IMR-90 (cell line): Measurements from ENCODE around the gene CLIC4. TPM values are rescaled to one million over a fixed set of nuclear protein-coding genes. Genes with fewer than 3 reads are reported as not detected.

Experiments used
- ATAC-seq: fragments of 200-7000 bp; cut with Tn5 transposase; 2 replicates; pipeline ENCODE4 v1.9.1; 2020; ENCODE audit warnings: low read depth, mild to moderate bottlenecking, moderate library complexity
- BruUV-seq: library from RNA; stranded (reverse); fragments of 400-500 nt; replicated peaks from 2 replicates; lab custom pipeline; 2021; lab: Mats Ljungman, UMichigan
- CTCF ChIA-PET: fragments of 300-600 bp; formaldehyde crosslinking; extraction: SDS; loops from one replicate; lab custom pipeline; 2021; ENCODE audit warnings: antibody characterized with exemption; lab: Yijun Ruan, JAX
- POLR2A ChIA-PET: fragments of 300-600 bp; sonication (Branson Sonifier 250); formaldehyde crosslinking; loops from one replicate; lab custom pipeline; 2022; ENCODE audit warnings: antibody characterized with exemption; ENCODE audit not compliant: unreplicated experiment; lab: Charles Lee
- DNase-seq: peaks from one replicate; pipeline ENCODE4 v3.0.0; 2013
- H2AFZ ChIP-seq: replicated peaks from 2 replicates; pipeline ENCODE3; 2013; ENCODE audit warnings: low read length, mild to moderate bottlenecking; ENCODE audit not compliant: poor library complexity
- H2AK5ac ChIP-seq: 2 replicates; pipeline ENCODE4 v1.6.1; 2013; ENCODE audit warnings: low read depth, low read length, inconsistent platforms
- H2AK9ac ChIP-seq: replicated peaks from 2 replicates; pipeline ENCODE3; 2013; ENCODE audit warnings: mild to moderate bottlenecking, low read depth, low read length, moderate library complexity; ENCODE audit not compliant: poor library complexity
- H2BK120ac ChIP-seq: 2 replicates; pipeline ENCODE4 v1.6.1; 2013; ENCODE audit warnings: low read depth, low read length, inconsistent platforms
- H2BK15ac ChIP-seq: 3 replicates; pipeline ENCODE4 v1.6.1; 2013; ENCODE audit warnings: low read depth, low read length, inconsistent platforms
- H2BK20ac ChIP-seq: 2 replicates; pipeline ENCODE4 v1.6.1; 2013; ENCODE audit warnings: low read depth, mild to moderate bottlenecking, inconsistent platforms, low read length, moderate library complexity
- H2BK5ac ChIP-seq: 2 replicates; pipeline ENCODE4 v1.6.1; 2013; ENCODE audit warnings: mild to moderate bottlenecking, low read depth, low read length, inconsistent platforms; ENCODE audit not compliant: poor library complexity, severe bottlenecking
- H3K14ac ChIP-seq: replicated peaks from 2 replicates; pipeline ENCODE4 v1.6.1; 2013; ENCODE audit warnings: low read depth, low read length, inconsistent platforms
- H3K18ac ChIP-seq: 2 replicates; pipeline ENCODE4 v1.6.1; 2013; ENCODE audit warnings: low read depth, low read length, control low read depth
- H3K23ac ChIP-seq: 2 replicates; pipeline ENCODE4 v1.6.1; 2013; ENCODE audit warnings: low read depth, low read length, inconsistent platforms
- H3K27ac ChIP-seq: 2 replicates; pipeline ENCODE4 v1.5.1; 2013; ENCODE audit warnings: mild to moderate bottlenecking, control low read depth, low read length; ENCODE audit not compliant: insufficient read depth
- H3K27me3 ChIP-seq: 2 replicates; pipeline ENCODE4 v1.6.1; 2013; ENCODE audit warnings: low read length; ENCODE audit not compliant: control insufficient read depth, insufficient read depth
- H3K36me3 ChIP-seq: 2 replicates; pipeline ENCODE4 v1.6.1; 2013; ENCODE audit warnings: low read length, mixed read lengths; ENCODE audit not compliant: control insufficient read depth, insufficient read depth
- H3K4ac ChIP-seq: 2 replicates; pipeline ENCODE4 v1.6.1; 2013; ENCODE audit warnings: low read depth, low read length, inconsistent platforms
- H3K4me1 ChIP-seq: 2 replicates; pipeline ENCODE4 v1.6.1; 2013; ENCODE audit warnings: low read length, mixed read lengths; ENCODE audit not compliant: control insufficient read depth, insufficient read depth
- H3K4me2 ChIP-seq: 2 replicates; pipeline ENCODE4 v1.6.1; 2013; ENCODE audit warnings: low read depth, mild to moderate bottlenecking, control low read depth, low read length, moderate library complexity
- H3K4me3 ChIP-seq: 2 replicates; pipeline ENCODE4 v1.5.1; 2013; ENCODE audit warnings: low read depth, mild to moderate bottlenecking, control low read depth, low read length, moderate library complexity; ENCODE audit not compliant: insufficient read depth
- H3K56ac ChIP-seq: 2 replicates; pipeline ENCODE4 v1.6.1; 2013; ENCODE audit warnings: low read length, inconsistent platforms; ENCODE audit not compliant: insufficient read depth; ENCODE audit errors: extremely low read depth
- H3K79me1 ChIP-seq, 2 experiments: 2 replicates each; pipeline ENCODE4 v1.6.1; 2013; ENCODE audit warnings: low read length in 2 of 2, inconsistent platforms in 1 of 2, low read depth in 1 of 2
- H3K9ac ChIP-seq: 2 replicates; pipeline ENCODE4 v1.6.1; 2013; ENCODE audit warnings: low read depth, low read length, control low read depth
- H3K9me1 ChIP-seq: 2 replicates; pipeline ENCODE4 v1.6.1; 2013; ENCODE audit warnings: low read length, inconsistent platforms; ENCODE audit not compliant: insufficient read depth
- H3K9me3 ChIP-seq: 2 replicates; pipeline ENCODE4 v1.6.1; 2013; ENCODE audit warnings: low read length; ENCODE audit not compliant: control insufficient read depth, insufficient read depth
- H4K20me1 ChIP-seq: 2 replicates; pipeline ENCODE4 v1.6.1; 2013; ENCODE audit warnings: low read length, inconsistent platforms; ENCODE audit not compliant: insufficient read depth
- H4K5ac ChIP-seq: 2 replicates; pipeline ENCODE4 v1.6.1; 2013; ENCODE audit warnings: mild to moderate bottlenecking, low read depth, low read length, control low read depth
- H4K8ac ChIP-seq, 2 experiments: 2 replicates each; pipeline ENCODE4 v1.6.1; 2013; ENCODE audit warnings: low read depth in 2 of 2, low read length in 2 of 2, control low read depth in 1 of 2, inconsistent platforms in 1 of 2
- H4K91ac ChIP-seq: 2 replicates; pipeline ENCODE4 v1.6.1; 2013; ENCODE audit warnings: low read depth, low read length, inconsistent platforms; ENCODE audit not compliant: insufficient read depth
- BHLHE40 ChIP-seq: fragments of 150-350 bp; IDR thresholded peaks from 2 replicates; pipeline ENCODE4 v1.6.1; 2016; ENCODE audit warnings: mild to moderate bottlenecking, low read depth, low read length
- CEBPB ChIP-seq: IDR thresholded peaks from 2 replicates; pipeline ENCODE4 v1.6.1; 2012; ENCODE audit warnings: low read depth, low read length, improper control_type of control experiment
- CHD1 ChIP-seq: IDR thresholded peaks from 2 replicates; pipeline ENCODE4 v1.6.1; 2012; ENCODE audit warnings: low read depth, low read length, improper control_type of control experiment
- CTCF ChIP-seq: conservative IDR thresholded peaks from 2 replicates; pipeline ENCODE4 v1.5.1; 2012; ENCODE audit warnings: mild to moderate bottlenecking, low read depth, low read length, improper control_type of control experiment
- ELK1 ChIP-seq: fragments of 150-350 bp; IDR thresholded peaks from 2 replicates; pipeline ENCODE4 v1.6.1; 2016; ENCODE audit warnings: low read depth, mild to moderate bottlenecking, low read length, moderate library complexity, borderline replicate concordance
- FOS ChIP-seq: fragments of 150-350 bp; IDR thresholded peaks from 2 replicates; pipeline ENCODE4 v1.6.1; 2016; ENCODE audit warnings: low read depth, low read length
- MAFK ChIP-seq: IDR thresholded peaks from 2 replicates; pipeline ENCODE4 v1.6.1; 2012; ENCODE audit warnings: low read depth, low read length, improper control_type of control experiment
- MAZ ChIP-seq: IDR thresholded peaks from 2 replicates; pipeline ENCODE4 v1.6.1; 2012; ENCODE audit warnings: low read depth, mild to moderate bottlenecking, low read length, improper control_type of control experiment, moderate library complexity, borderline replicate concordance
- MXI1 ChIP-seq: IDR thresholded peaks from 2 replicates; pipeline ENCODE4 v1.6.1; 2012; ENCODE audit warnings: low read depth, mild to moderate bottlenecking, low read length, moderate library complexity, borderline replicate concordance
- NFE2L2 ChIP-seq: fragments of 150-350 bp; IDR thresholded peaks from 2 replicates; pipeline ENCODE4 v1.6.1; 2016; ENCODE audit warnings: low read depth, mild to moderate bottlenecking, low read length
- POLR2A ChIP-seq: IDR thresholded peaks from 2 replicates; pipeline ENCODE4 v1.6.1; 2012; ENCODE audit warnings: mild to moderate bottlenecking, low read depth, low read length
- RAD21 ChIP-seq: IDR thresholded peaks from 2 replicates; pipeline ENCODE4 v1.6.1; 2012; ENCODE audit warnings: low read length, improper control_type of control experiment
- RCOR1 ChIP-seq: IDR thresholded peaks from 2 replicates; pipeline ENCODE4 v1.6.1; 2012; ENCODE audit warnings: mild to moderate bottlenecking, low read length, improper control_type of control experiment; ENCODE audit not compliant: insufficient replicate concordance
- RFX5 ChIP-seq: IDR thresholded peaks from 2 replicates; pipeline ENCODE4 v1.8.0; 2012; ENCODE audit warnings: low read depth, mild to moderate bottlenecking, low read length, moderate library complexity
- SMC3 ChIP-seq: fragments of 150-350 bp; IDR thresholded peaks from 2 replicates; pipeline ENCODE4 v1.6.1; 2016; ENCODE audit warnings: low read depth, mild to moderate bottlenecking, antibody characterized with exemption, low read length, moderate library complexity
- USF2 ChIP-seq: fragments of 150-350 bp; IDR thresholded peaks from 2 replicates; pipeline ENCODE4 v1.6.1; 2017; ENCODE audit warnings: mild to moderate bottlenecking, antibody characterized with exemption, low read length, low read depth
- WGBS, 2 experiments: methylation state at CpG; one replicate each; pipeline versions ENCODE4 v1.1.5 to v1.1.7; 2013; ENCODE audit warnings: missing lambda C conversion rate in 2 of 2; ENCODE audit not compliant: insufficient read length in 1 of 2; ENCODE audit errors: extremely low coverage in 2 of 2; 5-methylcytosine and 5-hydroxymethylcytosine counted together
- dilution Hi-C: fragments of 300-500 bp; cut with HindIII; formaldehyde crosslinking; loops from one replicate; pipeline ENCODE4 v1.14.3; 2018; ENCODE audit warnings: low sequenced_read_pairs; ENCODE audit not compliant: unreplicated experiment
- in situ Hi-C: fragments of 300-500 bp; cut with MboI; formaldehyde crosslinking; loops from 3 replicates; pipeline ENCODE4 v1.14.3; 2019; ENCODE audit warnings: low sequenced_read_pairs, inconsistent platforms, mixed read lengths
- intact Hi-C: fragments of 100-400 bp; cut with micrococcal nuclease; formaldehyde crosslinking; loops from 2 replicates; pipeline ENCODE4 v1.10.0; 2022
- polyA plus RNA-seq, 3 experiments: library from polyadenylated mRNA; depleted of rRNA; stranded (reverse); fragments of >200 nt; gene quantifications; 2 replicates each; pipeline ENCODE4 v1.2.3, GENCODE V29; 2012; ENCODE audit warnings: low replicate concordance in 1 of 3
- total RNA-seq: library from RNA; depleted of rRNA; stranded (reverse); fragments of >200 nt; gene quantifications from 2 replicates; pipeline ENCODE4 v1.2.3, GENCODE V29; 2012

The CLIC4 gene
- total and polyA plus RNA-seq, 2 of the 4 experiments (the other 2 are of a cell fraction): 242 to 392 TPM

- Histone ChIP-seq H2BK5ac (peak overlapping the region; percentile 63), H3K4me1 (peaks cover 7% of the 10 kb centered on the region), H2BK120ac (no peak overlapping the region), H3K18ac (peak overlapping the region; percentile 20; the same call in 1 of the 2 replicates), H2AFZ (no peak overlapping the region), H4K91ac (no peak overlapping the region), H2BK20ac (no peak overlapping the region), H2BK15ac (no peak overlapping the region), H3K4me2 (no peak overlapping the region), H3K79me1 (peaks cover 0 to 42% of the 10 kb centered on the region in 2 experiments; a peak in 2 of 4 replicates), H2AK5ac (no peak overlapping the region), H3K9me1 (peaks cover 19% of the 10 kb centered on the region), H4K5ac (no peak overlapping the region), H3K27me3 (no peaks in the 10 kb centered on the region), H3K4me3 (no peak overlapping the region), H4K8ac (peak overlapping the region in 1 of 2 experiments; percentile 39; a peak in 1 of 4 replicates), H3K14ac (no peak overlapping the region; the same call in 1 of the 2 replicates), H4K20me1 (peaks cover 78% of the 10 kb centered on the region), H2AK9ac (no peak overlapping the region), H3K9me3 (no peaks in the 10 kb centered on the region), H3K56ac (no peak overlapping the region), H3K27ac (peak overlapping the region; percentile 40; the same call in 1 of the 2 replicates), H3K23ac (peak overlapping the region; percentile 75; the same call in 1 of the 2 replicates), H3K36me3 (peaks cover 4% of the 10 kb centered on the region), H3K4ac (0 out of 2 replicates have a peak overlapping the region, but pooled peaks have one; percentile 7), H3K9ac (no peak overlapping the region)
- in situ Hi-C loops (no loop called here), intact Hi-C loops (no loop called here), dilution Hi-C loops (no loop called here)
- ChIA-PET POLR2A (no interaction called here), CTCF (no interaction called here)
- DNase-seq: no peak
- no peak for ATAC-seq
- BruUV-seq: no TSS peak
- TF ChIP-seq NFE2L2 (no peak), CEBPB (no peak), CTCF (no peak), RFX5 (no peak), POLR2A (no peak), SMC3 (no peak), RAD21 (no peak), FOS (no peak), MAZ (no peak), MXI1 (no peak), BHLHE40 (no peak), RCOR1 (no peak), MAFK (no peak), USF2 (no peak), CHD1 (no peak), ELK1 (no peak)
- WGBS, 2 experiments: no CpG with 5 or more reads among the region's 3 CpGs
Observed at GRCh38 chr1:24775916-24776315, 30.7 kb downstream of the CLIC4 start.
